H9 (cell line): ENCODE results near the gene VAV1. TPM values are rescaled to one million over a fixed set of nuclear protein-coding genes. Genes with fewer than 3 reads are reported as not detected.

ENCODE experiments used
- DNase-seq: peaks from one replicate; pipeline ENCODE4 v3.0.0-alpha.2; 2017
- H2AFZ ChIP-seq: one replicate; pipeline ENCODE4 v1.6.1; 2013; ENCODE audit warnings: mild to moderate bottlenecking, low read length, control low read depth, moderate library complexity
- H2AK5ac ChIP-seq: 2 replicates; pipeline ENCODE4 v1.6.1; 2013; ENCODE audit warnings: low read length, control low read depth, mixed read lengths; ENCODE audit not compliant: insufficient read length
- H2BK120ac ChIP-seq: one replicate; pipeline ENCODE4 v1.6.1; 2013; ENCODE audit warnings: low read depth, mild to moderate bottlenecking, low read length, control low read depth, inconsistent platforms; ENCODE audit not compliant: poor library complexity, severe bottlenecking
- H2BK12ac ChIP-seq: 2 replicates; pipeline ENCODE4 v1.6.1; 2013; ENCODE audit warnings: low read length, control low read depth, mixed read lengths, low read depth; ENCODE audit not compliant: insufficient read length
- H2BK15ac ChIP-seq: 2 replicates; pipeline ENCODE4 v1.6.1; 2013; ENCODE audit warnings: low read depth, low read length, control low read depth
- H2BK20ac ChIP-seq: one replicate; pipeline ENCODE4 v1.6.1; 2013; ENCODE audit warnings: low read depth, mild to moderate bottlenecking, low read length, control low read depth, inconsistent platforms; ENCODE audit not compliant: poor library complexity, severe bottlenecking
- H2BK5ac ChIP-seq: 2 replicates; pipeline ENCODE4 v1.6.1; 2013; ENCODE audit warnings: low read length, control low read depth, mixed read lengths; ENCODE audit not compliant: insufficient read length
- H3K14ac ChIP-seq: 2 replicates; pipeline ENCODE4 v1.6.1; 2013; ENCODE audit warnings: low read length, control low read depth; ENCODE audit not compliant: insufficient read depth
- H3K18ac ChIP-seq: 2 replicates; pipeline ENCODE4 v1.6.1; 2013; ENCODE audit warnings: low read depth, mild to moderate bottlenecking, mixed read lengths, low read length, control low read depth; ENCODE audit not compliant: insufficient read length
- H3K23ac ChIP-seq: 2 replicates; pipeline ENCODE4 v1.6.1; 2013; ENCODE audit warnings: low read length, control low read depth, mixed read lengths, low read depth; ENCODE audit not compliant: insufficient read length
- H3K23me2 ChIP-seq: 2 replicates; pipeline ENCODE4 v1.6.1; 2013; ENCODE audit warnings: low read depth, mild to moderate bottlenecking, mixed read lengths, low read length, control low read depth; ENCODE audit not compliant: insufficient read length, poor library complexity, severe bottlenecking
- H3K27ac ChIP-seq: 2 replicates; pipeline ENCODE4 v1.5.1; 2013; ENCODE audit warnings: low read length, control low read depth, mixed read lengths, low read depth; ENCODE audit not compliant: insufficient read length
- H3K27me3 ChIP-seq: 2 replicates; pipeline ENCODE4 v1.6.1; 2013; ENCODE audit warnings: low read length, control low read depth, inconsistent platforms; ENCODE audit not compliant: insufficient read depth
- H3K4ac ChIP-seq: 2 replicates; pipeline ENCODE4 v1.6.1; 2013; ENCODE audit warnings: low read depth, mild to moderate bottlenecking, control low read depth, inconsistent platforms, low read length, moderate library complexity
- H3K4me1 ChIP-seq: 2 replicates; pipeline ENCODE4 v1.6.1; 2013; ENCODE audit warnings: low read length, control low read depth, inconsistent platforms; ENCODE audit not compliant: insufficient read depth
- H3K4me2 ChIP-seq: 2 replicates; pipeline ENCODE4 v1.6.1; 2013; ENCODE audit warnings: low read length, control low read depth, mixed read lengths; ENCODE audit not compliant: insufficient read length, insufficient read depth
- H3K56ac ChIP-seq: 2 replicates; pipeline ENCODE4 v1.6.1; 2013; ENCODE audit warnings: low read depth, mild to moderate bottlenecking, mixed read lengths, low read length, control low read depth; ENCODE audit not compliant: insufficient read length
- H3K79me1 ChIP-seq: 2 replicates; pipeline ENCODE4 v1.6.1; 2013; ENCODE audit warnings: low read depth, mild to moderate bottlenecking, moderate library complexity, low read length, control low read depth, inconsistent platforms; ENCODE audit not compliant: insufficient read depth, poor library complexity, severe bottlenecking
- H3K79me2 ChIP-seq: 2 replicates; pipeline ENCODE4 v1.6.1; 2013; ENCODE audit warnings: low read length, control low read depth, inconsistent platforms; ENCODE audit not compliant: insufficient read depth
- H3K9ac ChIP-seq: 2 replicates; pipeline ENCODE4 v1.6.1; 2013; ENCODE audit warnings: low read length, control low read depth, mixed read lengths; ENCODE audit not compliant: insufficient read length; ENCODE audit errors: extremely low read depth
- H3K9me3 ChIP-seq: one replicate; pipeline ENCODE4 v1.6.1; 2013; ENCODE audit warnings: low read depth, low read length, inconsistent platforms; ENCODE audit not compliant: control insufficient read depth
- H3T11ph ChIP-seq: one replicate; pipeline ENCODE4 v1.6.1; 2013; ENCODE audit warnings: mild to moderate bottlenecking, low read length, control low read depth, inconsistent platforms
- H4K20me1 ChIP-seq: one replicate; pipeline ENCODE4 v1.6.1; 2013; ENCODE audit not compliant: control insufficient read depth, insufficient read length, insufficient read depth
- H4K5ac ChIP-seq: 2 replicates; pipeline ENCODE4 v1.6.1; 2013; ENCODE audit warnings: low read depth, mild to moderate bottlenecking, mixed read lengths, low read length, control low read depth; ENCODE audit not compliant: insufficient read length
- H4K8ac ChIP-seq: replicated peaks from 2 replicates; pipeline ENCODE4 v1.6.1; 2013; ENCODE audit warnings: low read length, control low read depth, mixed read lengths, low read depth; ENCODE audit not compliant: insufficient read length
- H4K91ac ChIP-seq: 2 replicates; pipeline ENCODE4 v1.6.1; 2013; ENCODE audit warnings: low read depth, mild to moderate bottlenecking, moderate library complexity, mixed read lengths, low read length, control low read depth; ENCODE audit not compliant: insufficient read length
- H3K27ac Mint-ChIP-seq, 3 experiments: 2 replicates in 2 of 3; 3 replicates in 1 of 3; pipeline ENCODE4 v1.8.0; 2020 to 2021; ENCODE audit warnings: mixed read lengths in 3 of 3, mild to moderate bottlenecking in 1 of 3, moderate library complexity in 1 of 3
- H3K27me3 Mint-ChIP-seq: 2 replicates; pipeline ENCODE4 v1.8.0; 2021; ENCODE audit warnings: low read depth, mild to moderate bottlenecking, moderate library complexity, mixed read lengths
- H3K36me3 Mint-ChIP-seq, 3 experiments: 2 replicates in 2 of 3; 3 replicates in 1 of 3; pipeline ENCODE4 v1.8.0; 2020 to 2021; ENCODE audit warnings: low read depth in 3 of 3, mixed read lengths in 3 of 3; ENCODE audit not compliant: insufficient read depth in 1 of 3
- H3K4me1 Mint-ChIP-seq, 2 experiments: 2 replicates each; pipeline ENCODE4 v1.8.0; 2020; ENCODE audit warnings: mixed read lengths in 2 of 2
- H3K4me3 Mint-ChIP-seq, 2 experiments: 2 replicates in 1 of 2; 3 replicates in 1 of 2; pipeline ENCODE4 v1.8.0; 2020 to 2021; ENCODE audit warnings: mild to moderate bottlenecking in 2 of 2, mixed read lengths in 2 of 2, moderate library complexity in 1 of 2
- H3K9me3 Mint-ChIP-seq, 2 experiments: 2 replicates in 1 of 2; 3 replicates in 1 of 2; pipeline ENCODE4 v1.8.0; 2020; ENCODE audit warnings: mild to moderate bottlenecking in 2 of 2, mixed read lengths in 2 of 2, moderate library complexity in 1 of 2
- CTCF ChIP-seq: fragments of 200-600 bp; sonication (generic); conservative IDR thresholded peaks from 3 replicates; pipeline ENCODE4 v1.8.0; 2021; ENCODE audit warnings: antibody characterized with exemption, mild to moderate bottlenecking
- WGBS: extraction: QIAGEN DNeasy Blood & Tissue Kit; methylation state at CpG from one replicate; pipeline ENCODE4 v1.1.7; 2013; ENCODE audit warnings: missing lambda C conversion rate, low lambda C conversion rate, mixed read lengths; ENCODE audit not compliant: insufficient read length; ENCODE audit errors: extremely low coverage; 5-methylcytosine and 5-hydroxymethylcytosine counted together
- total RNA-seq: library from RNA; stranded (reverse); gene quantifications from 2 replicates; pipeline ENCODE4 v1.2.1, GENCODE V29; 2021

Gene VAV1
- total RNA-seq, 1 experiment from 2014 or later, result 0.90 TPM

GRCh38 chr19:6806488-6806887, 34.0 kb downstream of the VAV1 start:
- H3K9me3 ChIP-seq, result no peaks in the 10 kb centered on the region
- WGBS, result no CpG with 5 or more reads among the region's 4 CpGs

More at GRCh38 chr19:6806488-6806887, 34.0 kb downstream of the VAV1 start:
- no peak overlapping the region for H4K8ac ChIP-seq
- no peak overlapping the region for H3K4me2 ChIP-seq
- H3K27ac ChIP-seq, result no peak overlapping the region
- no peak overlapping the region for H2BK5ac ChIP-seq
- Mint-ChIP-seq H3K36me3 (peaks cover 0 to 1% (median 0%) of the 10 kb centered on the region in 3 experiments; a peak in 2 of 7 replicates), H3K27ac (no peak overlapping the region), H3K4me3 (no peak overlapping the region), H3K27me3 (peaks cover 17% of the 10 kb centered on the region), H3K4me1 (peaks cover 9 to 10% of the 10 kb centered on the region in 2 experiments), H3K9me3 (peaks cover 16 to 64% of the 10 kb centered on the region in 2 experiments)
- no peak overlapping the region for H3K4ac ChIP-seq
- H3K79me1 ChIP-seq, result no peaks in the 10 kb centered on the region
- H3K14ac ChIP-seq, result no peak overlapping the region
- H4K20me1 ChIP-seq, result no peaks in the 10 kb centered on the region
- H3K56ac ChIP-seq, result no peak overlapping the region
- H3T11ph ChIP-seq, result no peak overlapping the region
- no peak overlapping the region for H2BK15ac ChIP-seq
- peak; percentile 37 for DNase-seq
- TF ChIP-seq CTCF, result no peak
- H3K9ac ChIP-seq, result no peak overlapping the region
- no peaks in the 10 kb centered on the region for H3K79me2 ChIP-seq
- peaks cover under 1% of the 10 kb centered on the region for H3K23me2 ChIP-seq
- no peaks in the 10 kb centered on the region for H3K27me3 ChIP-seq
- no peak overlapping the region for H3K23ac ChIP-seq
- no peak overlapping the region for H4K5ac ChIP-seq
- no peak overlapping the region for H2BK20ac ChIP-seq
- no peak overlapping the region for H2AFZ ChIP-seq
- peaks cover 2% of the 10 kb centered on the region; the same call in 1 of the 2 replicates for H3K4me1 ChIP-seq
- H3K18ac ChIP-seq, result no peak overlapping the region
- H4K91ac ChIP-seq, result no peak overlapping the region
- no peak overlapping the region for H2BK120ac ChIP-seq
- H2AK5ac ChIP-seq, result no peak overlapping the region
- no peak overlapping the region for H2BK12ac ChIP-seq
